Lower lobe of right lung (tissue), 2 donors: ENCODE results near the gene PTPRG. TPM values are rescaled to one million over a fixed set of nuclear protein-coding genes. Genes with fewer than 3 reads are reported as not detected.

ENCODE experiments used
- ATAC-seq, 2 donors: fragments of 200-7000 bp; cut with Tn5 transposase; one replicate each; pipeline ENCODE4 v1.9.1; 2020 to 2022; ENCODE audit warnings: mild to moderate bottlenecking in 2 of 2, moderate library complexity in 2 of 2
- DNase-seq: peaks from one replicate; pipeline ENCODE4 v3.0.0-alpha.2; 2020
- H3K27ac ChIP-seq: fragments of 200-600 bp; one replicate; pipeline ENCODE4 v1.8.0; 2022
- H3K27me3 ChIP-seq: fragments of 200-600 bp; one replicate; pipeline ENCODE4 v1.8.0; 2022; ENCODE audit warnings: low read depth
- H3K36me3 ChIP-seq: fragments of 200-600 bp; one replicate; pipeline ENCODE4 v1.8.0; 2022; ENCODE audit warnings: mild to moderate bottlenecking
- H3K4me1 ChIP-seq: fragments of 200-600 bp; one replicate; pipeline ENCODE4 v1.8.0; 2022
- H3K4me3 ChIP-seq: fragments of 200-600 bp; one replicate; pipeline ENCODE4 v1.8.0; 2022; ENCODE audit warnings: mild to moderate bottlenecking
- H3K9me3 ChIP-seq: fragments of 200-600 bp; one replicate; pipeline ENCODE4 v1.8.0; 2022
- intact Hi-C: fragments of 100-400 bp; cut with DNase I; formaldehyde crosslinking; loops from one replicate; pipeline ENCODE4 v1.11.0; 2022
- total RNA-seq: library from RNA; stranded (reverse); fragmentation: NEBNext Ultra II Directional; extraction: Animal tissue kit (Norgen Biotek cat#: 25700); gene quantifications from one replicate; pipeline ENCODE4 v1.2.1, GENCODE V29; 2021
- TF ChIP-seq, protein P1 (sequence below): fragments of 200-600 bp; IDR thresholded peaks from one replicate; pipeline ENCODE4 v1.8.0; 2022; ENCODE audit warnings: antibody characterized with exemption, mild to moderate bottlenecking
- donor health status: DM: no; HTN: yes; CAD: no; lungs with severe emphysema.

PTPRG gene
- total RNA-seq, 1 donor from 2014 or later: 67.6 TPM

DNA sequence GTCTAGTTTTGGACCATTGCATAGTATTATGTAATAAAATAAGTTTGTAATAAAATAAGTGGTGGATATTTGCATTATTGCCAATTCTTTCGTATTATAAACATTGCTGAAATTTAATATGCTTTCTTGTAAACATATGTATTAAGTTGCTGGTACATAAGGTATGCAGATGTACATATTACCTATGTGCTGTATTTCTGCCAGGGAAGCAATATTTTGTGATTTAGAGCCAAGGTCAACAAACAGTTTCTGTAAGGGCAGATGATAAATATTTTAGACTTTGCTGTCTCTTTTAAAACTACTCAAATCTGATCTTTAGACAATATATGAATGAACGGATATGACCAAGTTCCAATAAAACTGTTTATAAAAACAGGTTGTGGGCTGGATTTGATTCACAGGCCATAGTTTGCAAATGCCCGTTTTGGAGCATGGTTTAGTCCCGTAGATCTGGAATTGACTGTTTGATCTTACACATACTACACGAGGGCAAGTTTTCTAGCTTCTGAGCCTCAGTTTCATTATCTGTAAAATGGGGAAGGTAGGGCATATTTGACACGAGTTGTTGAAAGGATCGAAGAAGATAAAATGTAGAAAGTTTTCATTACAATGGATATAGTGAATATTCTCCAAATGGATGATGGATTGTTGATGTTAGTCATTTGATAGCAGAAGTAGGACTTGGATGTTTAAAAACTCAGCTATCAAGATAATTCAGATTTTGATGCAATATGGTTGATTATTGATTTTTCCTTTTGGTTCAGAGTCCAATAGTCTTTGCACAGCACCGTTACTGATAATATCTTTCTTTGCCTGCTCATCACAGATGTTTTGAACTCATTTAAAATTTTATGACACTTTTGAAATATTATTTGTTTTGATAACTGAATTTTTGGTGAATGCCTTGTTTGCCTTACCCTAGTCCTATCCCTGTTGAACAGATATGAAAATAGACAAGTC, 417.4 kb downstream of the PTPRG start:
- H3K27ac ChIP-seq: no peak overlapping the region
- intact Hi-C loops: no loop called here
- no peak overlapping the region for H3K4me3 ChIP-seq
- H3K9me3 ChIP-seq: no peaks in the 10 kb centered on the region
- TF ChIP-seq, protein P1, sequence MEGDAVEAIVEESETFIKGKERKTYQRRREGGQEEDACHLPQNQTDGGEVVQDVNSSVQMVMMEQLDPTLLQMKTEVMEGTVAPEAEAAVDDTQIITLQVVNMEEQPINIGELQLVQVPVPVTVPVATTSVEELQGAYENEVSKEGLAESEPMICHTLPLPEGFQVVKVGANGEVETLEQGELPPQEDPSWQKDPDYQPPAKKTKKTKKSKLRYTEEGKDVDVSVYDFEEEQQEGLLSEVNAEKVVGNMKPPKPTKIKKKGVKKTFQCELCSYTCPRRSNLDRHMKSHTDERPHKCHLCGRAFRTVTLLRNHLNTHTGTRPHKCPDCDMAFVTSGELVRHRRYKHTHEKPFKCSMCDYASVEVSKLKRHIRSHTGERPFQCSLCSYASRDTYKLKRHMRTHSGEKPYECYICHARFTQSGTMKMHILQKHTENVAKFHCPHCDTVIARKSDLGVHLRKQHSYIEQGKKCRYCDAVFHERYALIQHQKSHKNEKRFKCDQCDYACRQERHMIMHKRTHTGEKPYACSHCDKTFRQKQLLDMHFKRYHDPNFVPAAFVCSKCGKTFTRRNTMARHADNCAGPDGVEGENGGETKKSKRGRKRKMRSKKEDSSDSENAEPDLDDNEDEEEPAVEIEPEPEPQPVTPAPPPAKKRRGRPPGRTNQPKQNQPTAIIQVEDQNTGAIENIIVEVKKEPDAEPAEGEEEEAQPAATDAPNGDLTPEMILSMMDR: no peak
- ATAC-seq (no peak), DNase-seq (no peak)
- H3K27me3 ChIP-seq: no peaks in the 10 kb centered on the region
- peaks cover 5% of the 10 kb centered on the region for H3K4me1 ChIP-seq
- no peaks in the 10 kb centered on the region for H3K36me3 ChIP-seq

DNA sequence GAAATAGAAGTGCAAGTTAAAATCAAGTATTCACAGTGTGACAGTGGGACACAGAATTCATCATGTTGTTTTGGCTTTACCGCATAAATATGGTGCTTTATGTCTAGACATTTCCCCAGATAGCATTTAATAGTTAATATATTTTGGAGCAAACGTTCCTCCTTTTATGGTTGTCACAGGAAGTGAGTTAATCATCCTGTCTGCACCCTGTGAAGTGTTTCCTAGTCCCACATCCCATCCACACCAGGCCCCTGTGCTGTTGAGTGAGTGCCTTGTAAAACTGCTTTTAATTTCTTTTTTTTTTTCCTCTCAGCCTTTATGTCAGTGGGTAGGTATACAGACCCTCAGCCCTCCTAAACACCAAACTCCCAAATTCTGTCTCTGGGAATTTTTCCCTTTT, 418.3 kb downstream of the PTPRG start:
- DNase-seq (no peak), ATAC-seq (no peak)

DNA sequence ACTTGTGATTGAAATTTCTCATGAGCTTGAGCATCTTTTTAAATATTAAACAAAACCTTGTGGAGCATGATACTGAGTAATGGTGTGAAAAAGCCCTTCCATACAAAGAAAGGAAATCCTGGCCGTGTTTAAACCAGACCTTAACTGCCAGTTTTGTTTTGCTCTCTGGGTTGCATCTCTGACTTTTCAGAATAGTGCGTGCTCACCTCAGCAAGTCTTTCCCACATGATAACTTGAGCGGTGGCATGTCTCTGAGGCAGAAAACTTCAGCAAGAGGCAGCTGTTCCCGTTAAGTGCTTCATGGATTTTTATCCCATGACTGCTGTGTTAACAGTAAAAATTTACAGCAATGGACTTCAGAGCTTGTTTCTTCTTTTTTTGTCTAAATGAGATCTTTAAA, 418.7 kb downstream of the PTPRG start:
- ATAC-seq (no peak), DNase-seq (no peak)
- H3K4me3 ChIP-seq: no peak overlapping the region
- H3K36me3 ChIP-seq: no peaks in the 10 kb centered on the region
- no peaks in the 10 kb centered on the region for H3K27me3 ChIP-seq
- H3K4me1 ChIP-seq: peaks cover 5% of the 10 kb centered on the region
- no peak overlapping the region for H3K27ac ChIP-seq
- TF ChIP-seq, protein P1: no peak
- intact Hi-C loops: no loop called here
- no peaks in the 10 kb centered on the region for H3K9me3 ChIP-seq

More for the DNA sequence above, 418.3 kb downstream of the PTPRG start:
- H3K4me3 ChIP-seq: no peak overlapping the region
- no peaks in the 10 kb centered on the region for H3K27me3 ChIP-seq
- H3K9me3 ChIP-seq: no peaks in the 10 kb centered on the region
- no peak overlapping the region for H3K27ac ChIP-seq
- H3K4me1 ChIP-seq: peaks cover 5% of the 10 kb centered on the region
- TF ChIP-seq, protein P1: no peak
- no peaks in the 10 kb centered on the region for H3K36me3 ChIP-seq
- intact Hi-C loops: no loop called here

DNA sequence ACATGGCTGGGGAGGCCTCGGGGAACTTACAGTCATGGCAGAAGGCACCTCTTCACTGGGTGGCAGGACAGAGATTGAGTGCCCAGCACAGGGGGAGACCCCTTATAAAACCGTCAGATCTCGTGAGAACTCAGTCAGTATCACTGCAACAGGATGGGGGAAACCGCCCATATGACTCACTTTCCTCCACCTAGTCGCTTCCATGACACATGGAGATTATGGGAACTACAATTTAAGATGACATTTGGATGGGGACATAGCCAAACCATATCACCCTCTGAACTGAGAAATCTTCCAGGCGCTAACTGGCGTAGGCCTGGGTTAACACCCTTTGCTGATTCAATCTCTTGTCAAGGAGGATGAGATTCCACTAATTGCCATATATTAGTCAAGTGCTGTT, 419.7 kb downstream of the PTPRG start:
- H3K4me1 ChIP-seq: peaks cover 5% of the 10 kb centered on the region
- H3K9me3 ChIP-seq: no peaks in the 10 kb centered on the region
- no peak for ATAC-seq
- TF ChIP-seq, protein P1: no peak
- intact Hi-C loops: no loop called here
- no peaks in the 10 kb centered on the region for H3K36me3 ChIP-seq
- H3K27me3 ChIP-seq: no peaks in the 10 kb centered on the region
- no peak overlapping the region for H3K27ac ChIP-seq
- no peak for DNase-seq
- no peak overlapping the region for H3K4me3 ChIP-seq

DNA sequence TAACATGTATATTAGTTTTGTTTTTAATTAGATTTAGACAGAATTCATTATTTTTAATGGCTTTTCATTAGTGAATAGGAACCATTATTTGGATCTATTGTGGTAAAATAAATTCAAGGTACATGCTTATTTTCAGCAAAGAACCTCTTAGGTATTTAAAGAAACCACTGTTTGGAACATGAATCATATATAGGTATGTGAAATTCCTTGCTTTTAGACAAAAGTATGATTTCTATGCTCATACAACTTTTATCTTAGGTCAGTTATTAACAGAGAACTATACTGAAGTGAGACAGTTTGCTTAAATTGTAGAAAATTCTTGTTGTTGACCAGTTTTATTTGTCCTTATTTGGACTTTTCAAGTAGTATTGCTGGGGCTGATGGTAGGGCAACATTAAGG, 422.1 kb downstream of the PTPRG start:
- DNase-seq: no peak
- intact Hi-C loops: no loop called here

More for the DNA sequence above, 422.1 kb downstream of the PTPRG start:
- Histone ChIP-seq H3K4me1 (peaks cover 5% of the 10 kb centered on the region), H3K27me3 (no peaks in the 10 kb centered on the region), H3K27ac (no peak overlapping the region), H3K4me3 (no peak overlapping the region), H3K9me3 (no peaks in the 10 kb centered on the region), H3K36me3 (no peaks in the 10 kb centered on the region)
- TF ChIP-seq, protein P1: no peak
- no peak for ATAC-seq
